Esophagus (tissue), 2 donors: Measurements from ENCODE around the gene S1PR2. TPM values are rescaled to one million over a fixed set of nuclear protein-coding genes. Genes with fewer than 3 reads are reported as not detected.

Experiments used
- H3K27ac ChIP-seq, 2 donors: one replicate each; pipeline ENCODE4 v1.5.1; 2013; ENCODE audit warnings: low read depth in 2 of 2, mild to moderate bottlenecking in 2 of 2, inconsistent platforms in 1 of 2, low read length in 1 of 2, moderate library complexity in 1 of 2
- H3K27me3 ChIP-seq, 2 donors: one replicate each; pipeline ENCODE4 v1.6.1; 2013; ENCODE audit warnings: low read length in 2 of 2, control low read depth in 1 of 2, mild to moderate bottlenecking in 1 of 2; ENCODE audit not compliant: insufficient read depth in 2 of 2, control insufficient read depth in 1 of 2
- H3K36me3 ChIP-seq, 2 donors: one replicate each; pipeline ENCODE4 v1.6.1; 2013; ENCODE audit warnings: low read length in 1 of 2; ENCODE audit not compliant: control insufficient read depth in 2 of 2, insufficient read depth in 2 of 2
- H3K4me1 ChIP-seq, 2 donors: one replicate each; pipeline ENCODE4 v1.6.1; 2013; ENCODE audit warnings: low read length in 1 of 2; ENCODE audit not compliant: control insufficient read depth in 2 of 2, insufficient read depth in 2 of 2
- H3K4me3 ChIP-seq, 2 donors: one replicate each; pipeline ENCODE4 v1.5.1; 2013; ENCODE audit warnings: low read length in 2 of 2, mild to moderate bottlenecking in 2 of 2, low read depth in 1 of 2, moderate library complexity in 1 of 2
- H3K9me3 ChIP-seq, 2 donors: one replicate each; pipeline ENCODE4 v1.6.1; 2013; ENCODE audit warnings: mild to moderate bottlenecking in 2 of 2, low read depth in 1 of 2, low read length in 1 of 2, moderate library complexity in 1 of 2; ENCODE audit not compliant: control insufficient read depth in 2 of 2, insufficient read depth in 1 of 2
- WGBS, 2 donors: extraction: QIAGEN DNeasy Blood & Tissue Kit; methylation state at CpG; one replicate each; pipeline ENCODE4 v1.1.7; 2013; 5-methylcytosine and 5-hydroxymethylcytosine counted together
- polyA plus RNA-seq, 2 donors: library from polyadenylated mRNA; stranded (reverse); fragments of 200-250 nt; gene quantifications; one replicate each; pipeline ENCODE4 v1.2.3, GENCODE V29; 2013
- donor health status: healthy with polysubstance abuse.
- donor health status: Bipolar disorder and iron deficiency.

S1PR2 gene
- polyA plus RNA-seq, 2 donors = 0.71 to 1.2 TPM

- 19 to 25% methylated on average over 6 of the region's 6 CpGs for WGBS, 2 donors
- Histone ChIP-seq H3K36me3 (peaks cover 0 to under 1% of the 10 kb centered on the region in 2 donors), H3K27me3 (no peaks in the 10 kb centered on the region), H3K9me3 (no peaks in the 10 kb centered on the region), H3K4me3 (peak overlapping the region; percentile 77 to 85), H3K4me1 (peaks cover 2 to 7% of the 10 kb centered on the region in 2 donors), H3K27ac (peak overlapping the region; percentile 15 to 28)
Observed at GRCh38 chr19:10195199-10195519, 36.0 kb downstream of the S1PR2 start.

- 0 to 1% methylated on average over 70 to 71 of the region's 71 CpGs for WGBS, 2 donors
- H3K9me3 ChIP-seq = no peaks in the 10 kb centered on the region
- peaks cover 0 to 5% of the 10 kb centered on the region in 2 donors for H3K36me3 ChIP-seq
- peak within 1 kb of the TSS; percentile 77 to 85 for H3K4me3 ChIP-seq
- no peaks in the 10 kb centered on the region for H3K27me3 ChIP-seq
- H3K27ac ChIP-seq = peak within 1 kb of the TSS; percentile 89
- H3K4me1 ChIP-seq = peaks cover 2 to 8% of the 10 kb centered on the region in 2 donors
Observed at GRCh38 chr19:10194500-10195198, 36.5 kb downstream of the S1PR2 start, which contains the start of gene DNMT1. Gene DNMT1, minus strand, starts transcription at chr19:10194953. Its CDS starts 54 bp downstream, at chr19:10194899.

- Histone ChIP-seq H3K4me3 (peak overlapping the region; percentile 77 to 85), H3K27ac (peak overlapping the region; percentile 89), H3K36me3 (peaks cover 0 to 6% of the 10 kb centered on the region in 2 donors), H3K27me3 (no peaks in the 10 kb centered on the region), H3K4me1 (peaks cover 2 to 8% of the 10 kb centered on the region in 2 donors), H3K9me3 (no peaks in the 10 kb centered on the region)
- 1% methylated on average over 26 to 30 of the region's 30 CpGs for WGBS, 2 donors
Observed at GRCh38 chr19:10193790-10194499, 37.2 kb downstream of the S1PR2 start.

- Histone ChIP-seq H3K4me1 (peaks cover 2 to 8% of the 10 kb centered on the region in 2 donors), H3K27ac (no peak overlapping the region), H3K4me3 (no peak overlapping the region), H3K36me3 (peaks cover 0 to 8% of the 10 kb centered on the region in 2 donors), H3K27me3 (no peaks in the 10 kb centered on the region), H3K9me3 (no peaks in the 10 kb centered on the region)
- 84 to 87% methylated on average over 6 of the region's 6 CpGs for WGBS, 2 donors
Observed at GRCh38 chr19:10192922-10193321, 38.2 kb downstream of the S1PR2 start.

- Histone ChIP-seq H3K27ac (no peak overlapping the region), H3K4me1 (peaks cover 2 to 8% of the 10 kb centered on the region in 2 donors)
Observed at GRCh38 chr19:10191347-10191746, 39.8 kb downstream of the S1PR2 start.

GRCh38 chr19:10190026-10190425, 41.1 kb downstream of the S1PR2 start:
- WGBS, 2 donors = 95% methylated on average over 5 of the region's 5 CpGs
- Histone ChIP-seq H3K4me1 (peaks cover 2 to 6% of the 10 kb centered on the region in 2 donors), H3K9me3 (no peaks in the 10 kb centered on the region)

More at GRCh38 chr19:10191347-10191746, 39.8 kb downstream of the S1PR2 start:
- H3K27me3 ChIP-seq = no peaks in the 10 kb centered on the region
- H3K9me3 ChIP-seq = no peaks in the 10 kb centered on the region
- 70 to 82% methylated on average over 2 of the region's 2 CpGs for WGBS, 2 donors
- peaks cover 0 to 8% of the 10 kb centered on the region in 2 donors for H3K36me3 ChIP-seq
- H3K4me3 ChIP-seq = no peak overlapping the region

GRCh38 chr19:10189616-10190015, 41.5 kb downstream of the S1PR2 start:
- H3K4me1 ChIP-seq = peaks cover 2 to 6% of the 10 kb centered on the region in 2 donors
- H3K4me3 ChIP-seq = no peak overlapping the region
- H3K27me3 ChIP-seq = no peaks in the 10 kb centered on the region
- no peaks in the 10 kb centered on the region for H3K9me3 ChIP-seq
- peaks cover 0 to 14% of the 10 kb centered on the region in 2 donors for H3K36me3 ChIP-seq
- no peak overlapping the region for H3K27ac ChIP-seq
- WGBS, 2 donors = 83 to 87% methylated on average over 5 of the region's 5 CpGs

More at GRCh38 chr19:10190026-10190425, 41.1 kb downstream of the S1PR2 start:
- no peak overlapping the region for H3K4me3 ChIP-seq
- H3K36me3 ChIP-seq = peaks cover 0 to 14% of the 10 kb centered on the region in 2 donors
- no peak overlapping the region for H3K27ac ChIP-seq
- no peaks in the 10 kb centered on the region for H3K27me3 ChIP-seq

- Histone ChIP-seq H3K4me1 (peaks cover 0 to 6% of the 10 kb centered on the region in 2 donors), H3K9me3 (no peaks in the 10 kb centered on the region), H3K4me3 (no peak overlapping the region), H3K27me3 (no peaks in the 10 kb centered on the region), H3K36me3 (peaks cover 0 to 14% of the 10 kb centered on the region in 2 donors), H3K27ac (no peak overlapping the region)
- WGBS, 2 donors = 87 to 91% methylated on average over 11 of the region's 11 CpGs
Observed at GRCh38 chr19:10187315-10187714, 43.8 kb downstream of the S1PR2 start.

- H3K4me1 ChIP-seq = peaks cover 0 to 4% of the 10 kb centered on the region in 2 donors
- peaks cover 4 to 11% of the 10 kb centered on the region in 2 donors for H3K36me3 ChIP-seq
- 75 to 79% methylated on average over 5 of the region's 5 CpGs for WGBS, 2 donors
- no peaks in the 10 kb centered on the region for H3K9me3 ChIP-seq
- no peak overlapping the region for H3K4me3 ChIP-seq
- no peak overlapping the region for H3K27ac ChIP-seq
- H3K27me3 ChIP-seq = no peaks in the 10 kb centered on the region
Observed at GRCh38 chr19:10184636-10185035, 46.5 kb downstream of the S1PR2 start.
